CD4-positive, alpha-beta T cell (primary cell): Measurements from ENCODE around the gene GPC6. TPM values are rescaled to one million over a fixed set of nuclear protein-coding genes. Genes with fewer than 3 reads are reported as not detected.

Experiments
- ATAC-seq: fragments of 200-7000 bp; cut with Tn5 transposase; one replicate; pipeline ENCODE4 v1.10.0; 2022; ENCODE audit warnings: mild to moderate bottlenecking; ENCODE audit not compliant: poor library complexity
- CTCF ChIA-PET: fragments of 350-600 bp; sonication (Branson Sonifier 250); formaldehyde crosslinking; loops from one replicate; lab custom pipeline; 2021; ENCODE audit warnings: antibody characterized with exemption, inconsistent platforms; lab: Charles Lee
- POLR2A ChIA-PET: fragments of 350-600 bp; sonication (Branson Sonifier 250); formaldehyde crosslinking; loops from one replicate; lab custom pipeline; 2021; ENCODE audit warnings: antibody characterized with exemption, inconsistent platforms; lab: Charles Lee
- DNase-seq, 14 experiments: peaks; one replicate each; pipeline ENCODE4 v3.0.0-alpha.2; 2013 to 2020; ENCODE audit warnings: mixed read lengths in 2 of 14
- H3K27ac ChIP-seq, 2 donors: one replicate each; pipeline versions ENCODE4 v1.5.1 to v1.7.0; 2013; ENCODE audit warnings: low read length in 2 of 2, low read depth in 1 of 2, mild to moderate bottlenecking in 1 of 2
- H3K27me3 ChIP-seq, 2 experiments: 1 replicate in 1 of 2; 2 replicates in 1 of 2; pipeline versions ENCODE4 v1.6.1 to v1.7.0; 2013; ENCODE audit warnings: low read length in 2 of 2, control low read depth in 1 of 2, mild to moderate bottlenecking in 1 of 2, moderate library complexity in 1 of 2; ENCODE audit not compliant: insufficient read depth in 2 of 2, control insufficient read depth in 1 of 2
- H3K36me3 ChIP-seq: one replicate; pipeline ENCODE4 v1.6.1; 2013; ENCODE audit warnings: low read length, control low read depth; ENCODE audit not compliant: insufficient read depth
- H3K4me1 ChIP-seq: one replicate; pipeline ENCODE4 v1.6.1; 2013; ENCODE audit warnings: low read length, control low read depth; ENCODE audit not compliant: insufficient read depth
- H3K4me3 ChIP-seq: one replicate; pipeline ENCODE4 v1.5.1; 2013; ENCODE audit warnings: mild to moderate bottlenecking, low read length, moderate library complexity
- H3K9me3 ChIP-seq, 2 experiments: 1 replicate in 1 of 2; 2 replicates in 1 of 2; pipeline versions ENCODE4 v1.6.1 to v1.7.0; 2013; ENCODE audit warnings: low read length in 2 of 2, mild to moderate bottlenecking in 2 of 2, control low read depth in 1 of 2, moderate library complexity in 1 of 2; ENCODE audit not compliant: control insufficient read depth in 1 of 2, insufficient read depth in 1 of 2
- H3K27ac Mint-ChIP-seq: one replicate; pipeline ENCODE4 v1.8.0; 2020; ENCODE audit warnings: mixed read lengths
- H3K27me3 Mint-ChIP-seq: one replicate; pipeline ENCODE4 v1.8.0; 2021; ENCODE audit warnings: mixed read lengths
- H3K36me3 Mint-ChIP-seq: one replicate; pipeline ENCODE4 v1.8.0; 2021; ENCODE audit warnings: low read depth, mixed read lengths
- H3K4me1 Mint-ChIP-seq: one replicate; pipeline ENCODE4 v1.8.0; 2021; ENCODE audit warnings: low read depth, mixed read lengths
- H3K4me3 Mint-ChIP-seq: one replicate; pipeline ENCODE4 v1.8.0; 2020; ENCODE audit warnings: mild to moderate bottlenecking, mixed read lengths
- H3K9me3 Mint-ChIP-seq: one replicate; pipeline ENCODE4 v1.8.0; 2020; ENCODE audit warnings: mixed read lengths
- intact Hi-C, 2 experiments: fragments of 100-400 bp; cut with DNase I in 1 of 2; cut with micrococcal nuclease in 1 of 2; formaldehyde crosslinking; loops; one replicate each; pipeline versions ENCODE4 v1.15.1 to v1.9.0; 2023 to 2025; cut with DNase I, micrococcal nuclease
- total RNA-seq, 174 experiments: library from RNA in 2 of 174; stranded (reverse) in 2 of 174; gene quantifications; one replicate each; pipeline ENCODE4 v1.2.3 and lab custom pipeline; 2021 to 2026
- TF ChIP-seq, protein P1 (sequence below): fragments of 200-600 bp; IDR thresholded peaks from one replicate; pipeline ENCODE4 v1.8.0; 2022; ENCODE audit warnings: antibody characterized with exemption, mild to moderate bottlenecking

Gene GPC6
- total RNA-seq, 2 experiments from 2014 or later: not detected

DNA sequence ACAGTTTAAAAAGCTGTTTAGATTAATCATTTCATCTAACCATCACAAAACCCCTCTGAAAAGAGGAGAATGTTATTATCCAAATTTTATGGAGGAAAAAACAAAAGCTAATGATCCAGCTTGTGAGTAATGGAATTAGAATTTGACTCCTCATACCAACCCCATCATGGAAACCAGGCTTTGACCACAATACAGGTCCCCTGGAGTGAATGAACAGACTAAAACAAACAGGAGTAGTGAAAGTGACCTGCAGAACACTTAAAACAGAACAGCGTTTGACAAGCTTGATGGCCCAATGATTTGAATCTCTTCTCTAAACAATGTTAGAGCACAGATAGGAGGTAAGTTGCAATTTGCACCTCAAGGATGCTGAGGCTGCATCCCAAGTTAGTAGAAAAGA is 1022.9 kb downstream of the GPC6 start:
- no peaks in the 10 kb centered on the region for H3K27me3 ChIP-seq
- no peaks in the 10 kb centered on the region for H3K9me3 ChIP-seq
- intact Hi-C loops: no loop called here
- peaks cover 4% of the 10 kb centered on the region for H3K9me3 Mint-ChIP-seq
- POLR2A ChIA-PET: no interaction called here
- H3K27ac ChIP-seq: no peak overlapping the region
- no peaks in the 10 kb centered on the region for H3K4me1 ChIP-seq
- H3K27me3 Mint-ChIP-seq: peaks cover 11% of the 10 kb centered on the region
- no peaks in the 10 kb centered on the region for H3K4me1 Mint-ChIP-seq
- H3K4me3 Mint-ChIP-seq: no peak overlapping the region
- ATAC-seq (no peak), DNase-seq (no peak)
- H3K36me3 ChIP-seq: no peaks in the 10 kb centered on the region
- H3K27ac Mint-ChIP-seq: no peak overlapping the region
- CTCF ChIA-PET: no interaction called here
- TF ChIP-seq, protein P1, sequence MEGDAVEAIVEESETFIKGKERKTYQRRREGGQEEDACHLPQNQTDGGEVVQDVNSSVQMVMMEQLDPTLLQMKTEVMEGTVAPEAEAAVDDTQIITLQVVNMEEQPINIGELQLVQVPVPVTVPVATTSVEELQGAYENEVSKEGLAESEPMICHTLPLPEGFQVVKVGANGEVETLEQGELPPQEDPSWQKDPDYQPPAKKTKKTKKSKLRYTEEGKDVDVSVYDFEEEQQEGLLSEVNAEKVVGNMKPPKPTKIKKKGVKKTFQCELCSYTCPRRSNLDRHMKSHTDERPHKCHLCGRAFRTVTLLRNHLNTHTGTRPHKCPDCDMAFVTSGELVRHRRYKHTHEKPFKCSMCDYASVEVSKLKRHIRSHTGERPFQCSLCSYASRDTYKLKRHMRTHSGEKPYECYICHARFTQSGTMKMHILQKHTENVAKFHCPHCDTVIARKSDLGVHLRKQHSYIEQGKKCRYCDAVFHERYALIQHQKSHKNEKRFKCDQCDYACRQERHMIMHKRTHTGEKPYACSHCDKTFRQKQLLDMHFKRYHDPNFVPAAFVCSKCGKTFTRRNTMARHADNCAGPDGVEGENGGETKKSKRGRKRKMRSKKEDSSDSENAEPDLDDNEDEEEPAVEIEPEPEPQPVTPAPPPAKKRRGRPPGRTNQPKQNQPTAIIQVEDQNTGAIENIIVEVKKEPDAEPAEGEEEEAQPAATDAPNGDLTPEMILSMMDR: no peak
- no peaks in the 10 kb centered on the region for H3K36me3 Mint-ChIP-seq
- no peak overlapping the region for H3K4me3 ChIP-seq

DNA sequence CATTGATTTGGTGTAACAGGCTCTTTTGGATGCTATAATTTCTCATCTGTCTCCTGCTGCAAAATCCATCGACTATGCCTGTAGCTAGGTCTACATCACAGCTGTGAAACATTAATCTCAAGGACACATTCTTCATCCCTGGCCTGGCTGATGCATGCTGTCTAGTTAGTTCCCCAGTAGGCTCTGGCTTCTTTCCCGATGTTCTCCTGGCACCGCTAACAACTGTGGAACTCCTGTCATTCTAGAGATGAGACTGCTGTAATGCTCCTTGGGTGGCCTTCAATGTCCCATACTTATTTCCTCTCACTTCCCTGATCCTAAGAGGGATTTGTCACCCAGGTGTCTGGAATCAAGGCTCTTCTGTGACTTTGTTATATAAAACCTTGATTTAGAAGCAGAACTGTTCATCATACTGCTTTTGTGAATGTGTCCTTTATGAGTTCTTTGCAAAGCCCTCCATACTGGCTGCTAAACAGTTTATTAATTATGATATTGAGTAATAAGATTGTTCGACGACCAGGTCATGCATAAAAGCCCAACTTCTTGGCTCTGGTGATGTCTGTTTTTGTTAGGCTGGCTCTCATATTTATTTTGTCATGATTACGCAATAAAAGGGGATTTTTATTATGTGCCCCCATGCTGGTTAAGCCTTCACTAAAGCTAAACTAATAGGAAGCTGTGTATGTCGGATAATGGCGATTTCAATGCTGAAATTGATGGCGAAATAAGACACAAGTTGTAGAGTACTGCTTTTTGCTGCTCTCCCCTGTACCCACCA is 1025.4 kb downstream of the GPC6 start:
- H3K4me1 ChIP-seq: no peaks in the 10 kb centered on the region
- ChIA-PET POLR2A (no interaction called here), CTCF (no interaction called here)
- no peaks in the 10 kb centered on the region for H3K36me3 Mint-ChIP-seq
- no peaks in the 10 kb centered on the region for H3K36me3 ChIP-seq
- ATAC-seq (no peak), DNase-seq (no peak)
- H3K27me3 ChIP-seq: no peaks in the 10 kb centered on the region
- H3K4me3 Mint-ChIP-seq: no peak overlapping the region
- H3K27me3 Mint-ChIP-seq: peaks cover 10% of the 10 kb centered on the region
- H3K27ac Mint-ChIP-seq: no peak overlapping the region
- H3K4me1 Mint-ChIP-seq: no peaks in the 10 kb centered on the region
- TF ChIP-seq, protein P1: no peak
- no peak overlapping the region for H3K4me3 ChIP-seq
- intact Hi-C loops: no loop called here
- peaks cover 4% of the 10 kb centered on the region for H3K9me3 Mint-ChIP-seq
- H3K9me3 ChIP-seq: no peaks in the 10 kb centered on the region
- H3K27ac ChIP-seq: no peak overlapping the region

DNA sequence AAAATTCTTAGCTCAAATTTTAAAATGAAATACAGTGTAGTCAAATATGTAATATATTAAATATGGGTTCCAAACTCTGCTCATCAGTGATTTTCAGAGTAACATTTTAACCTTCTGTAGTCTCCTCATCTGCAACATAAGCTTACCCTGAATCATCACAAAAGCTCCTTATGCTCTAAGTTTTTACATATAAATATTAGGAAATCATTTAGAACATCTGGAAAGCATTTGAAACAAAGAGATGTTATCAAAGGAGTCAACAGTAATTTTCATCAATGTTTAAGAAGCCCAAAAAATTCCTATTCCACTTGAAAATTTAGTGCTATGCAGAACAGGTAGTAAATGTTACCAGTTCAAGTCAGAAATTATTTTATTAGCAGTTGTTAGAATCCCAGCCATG is 1028.1 kb downstream of the GPC6 start:
- no peaks in the 10 kb centered on the region for H3K4me1 Mint-ChIP-seq
- no peak overlapping the region for H3K4me3 Mint-ChIP-seq
- ChIA-PET POLR2A (no interaction called here), CTCF (no interaction called here)
- Histone ChIP-seq H3K9me3 (no peaks in the 10 kb centered on the region), H3K4me1 (no peaks in the 10 kb centered on the region), H3K4me3 (no peak overlapping the region), H3K27me3 (no peaks in the 10 kb centered on the region), H3K27ac (no peak overlapping the region), H3K36me3 (no peaks in the 10 kb centered on the region)
- TF ChIP-seq, protein P1: no peak
- no peak for ATAC-seq
- DNase-seq: no peak
- H3K36me3 Mint-ChIP-seq: no peaks in the 10 kb centered on the region
- H3K9me3 Mint-ChIP-seq: no peaks in the 10 kb centered on the region
- intact Hi-C loops: no loop called here
- H3K27me3 Mint-ChIP-seq: peaks cover 2% of the 10 kb centered on the region
- H3K27ac Mint-ChIP-seq: no peak overlapping the region
